Transverse colon (tissue), 3 donors: ENCODE measurements around the gene MINDY4B.

Experiments
- CTCF ChIP-seq, 5 experiments: fragments of 200-600 bp in 3 of 5; fragments of 450-650 bp in 2 of 5; sonication (generic) in 3 of 5; IDR thresholded peaks; 1 replicate in 2 of 5; 2 replicates in 3 of 5; pipeline ENCODE4 v1.5.1; 2016 to 2017; ENCODE audit warnings: antibody characterized with exemption in 5 of 5, inconsistent platforms in 3 of 5, mild to moderate bottlenecking in 2 of 5, moderate library complexity in 1 of 5
- POLR2A ChIP-seq: fragments of 450-650 bp; IDR thresholded peaks from one replicate; pipeline ENCODE4 v1.6.1; 2016; ENCODE audit warnings: antibody characterized with exemption, mild to moderate bottlenecking, moderate library complexity

- TF ChIP-seq CTCF (IDR thresholded peaks at IDR 0.05) (no peak), POLR2A (no peak)
Measured at GRCh38 chr3:150868282-150868681, 37.0 kb downstream of the MINDY4B start.
